HG02571 (cell line): ENCODE results near the gene CTNND2.

ENCODE experiments used
- ATAC-seq: cut with Tn5 transposase; IDR thresholded peaks from one replicate; pipeline ENCODE4 v1.9.1; 2021; ENCODE audit warnings: mild to moderate bottlenecking, moderate library complexity; ENCODE audit not compliant: unreplicated experiment

The CTNND2 gene

GRCh38 chr5:11222169-11222568, 682.1 kb downstream of the CTNND2 start:
- no peak for ATAC-seq

GRCh38 chr5:11214864-11215644, 689.2 kb downstream of the CTNND2 start:
- ATAC-seq, result no peak

- ATAC-seq, result no peak
Observed at GRCh38 chr5:11212706-11213105, 691.5 kb downstream of the CTNND2 start.

- ATAC-seq, result no peak
Observed at GRCh38 chr5:11197726-11198125, 706.5 kb downstream of the CTNND2 start.

GRCh38 chr5:11191673-11192072, 712.6 kb downstream of the CTNND2 start:
- no peak for ATAC-seq

- no peak for ATAC-seq
Observed at GRCh38 chr5:11182441-11183080, 721.7 kb downstream of the CTNND2 start.

- ATAC-seq, result no peak
Observed at GRCh38 chr5:11181940-11182339, 722.3 kb downstream of the CTNND2 start.

- no peak for ATAC-seq
Observed at GRCh38 chr5:11180890-11181289, 723.4 kb downstream of the CTNND2 start.

GRCh38 chr5:11177999-11178711, 726.1 kb downstream of the CTNND2 start:
- no peak for ATAC-seq

GRCh38 chr5:11174591-11174990, 729.7 kb downstream of the CTNND2 start:
- ATAC-seq, result no peak

GRCh38 chr5:11172484-11172883, 731.8 kb downstream of the CTNND2 start:
- no peak for ATAC-seq

- ATAC-seq, result no peak
Observed at GRCh38 chr5:11171236-11171635, 733.0 kb downstream of the CTNND2 start.

- ATAC-seq, result no peak
Observed at GRCh38 chr5:11166923-11167322, 737.3 kb downstream of the CTNND2 start.

- ATAC-seq, result no peak
Observed at GRCh38 chr5:11164531-11165294, 739.5 kb downstream of the CTNND2 start.

GRCh38 chr5:11157132-11157531, 747.1 kb downstream of the CTNND2 start:
- no peak for ATAC-seq

- ATAC-seq, result no peak
Observed at GRCh38 chr5:11153670-11154382, 750.4 kb downstream of the CTNND2 start.

GRCh38 chr5:11152368-11152767, 751.9 kb downstream of the CTNND2 start:
- no peak for ATAC-seq

GRCh38 chr5:11150976-11151375, 753.3 kb downstream of the CTNND2 start:
- no peak for ATAC-seq

GRCh38 chr5:11148810-11149539, 755.3 kb downstream of the CTNND2 start:
- ATAC-seq, result no peak

GRCh38 chr5:11146171-11146570, 758.1 kb downstream of the CTNND2 start:
- no peak for ATAC-seq
